HG03139 (cell line): Measurements from ENCODE around the gene USP13.

Experiments
- ATAC-seq: cut with Tn5 transposase; IDR thresholded peaks from one replicate; pipeline ENCODE4 v1.9.1; 2021; ENCODE audit not compliant: unreplicated experiment

USP13 gene

DNA sequence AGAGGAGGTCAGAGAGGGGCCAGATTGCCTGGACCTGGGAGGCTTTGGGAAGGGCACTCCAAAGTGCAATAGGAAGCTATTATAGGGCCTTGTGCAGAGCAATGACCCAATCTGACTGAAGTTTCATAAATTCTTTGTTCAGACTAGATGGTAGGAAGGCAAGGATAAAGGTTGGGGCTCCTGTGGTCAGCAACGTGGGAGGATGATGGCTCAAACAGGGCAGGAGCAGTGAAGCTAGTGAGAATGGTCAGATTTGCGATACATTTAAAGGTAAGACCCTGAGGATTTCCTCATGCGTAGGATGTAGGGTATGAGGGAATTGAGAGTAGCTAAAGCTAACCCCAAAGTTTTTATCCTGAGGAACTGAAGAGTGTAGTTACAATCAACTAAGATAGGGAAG is 139.0 kb downstream of the USP13 start:
- no peak for ATAC-seq

DNA sequence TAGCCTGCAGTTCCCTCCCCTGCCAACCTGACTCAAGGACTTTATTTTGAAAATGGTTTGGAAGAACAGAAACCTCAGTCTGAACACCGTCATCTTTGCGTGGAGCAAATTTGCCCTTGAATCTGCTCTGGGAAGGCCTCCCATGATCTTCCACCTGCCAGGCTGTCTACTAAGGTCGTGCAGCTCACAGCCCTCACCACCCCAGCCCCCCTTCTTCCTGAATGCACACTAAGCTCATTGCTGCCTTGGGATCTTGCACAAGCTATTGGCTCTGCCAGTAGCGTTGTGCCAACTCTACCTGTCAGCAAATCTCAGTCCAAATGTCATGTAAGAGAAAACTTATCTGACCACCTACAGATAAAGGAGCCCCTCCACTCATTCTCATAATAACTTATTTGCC is 141.5 kb downstream of the USP13 start:
- ATAC-seq = no peak

GRCh38 chr3:179796421-179796820 is 143.6 kb downstream of the USP13 start:
- no peak for ATAC-seq

- no peak for ATAC-seq
Measured at GRCh38 chr3:179797192-179797591, 144.4 kb downstream of the USP13 start.

DNA sequence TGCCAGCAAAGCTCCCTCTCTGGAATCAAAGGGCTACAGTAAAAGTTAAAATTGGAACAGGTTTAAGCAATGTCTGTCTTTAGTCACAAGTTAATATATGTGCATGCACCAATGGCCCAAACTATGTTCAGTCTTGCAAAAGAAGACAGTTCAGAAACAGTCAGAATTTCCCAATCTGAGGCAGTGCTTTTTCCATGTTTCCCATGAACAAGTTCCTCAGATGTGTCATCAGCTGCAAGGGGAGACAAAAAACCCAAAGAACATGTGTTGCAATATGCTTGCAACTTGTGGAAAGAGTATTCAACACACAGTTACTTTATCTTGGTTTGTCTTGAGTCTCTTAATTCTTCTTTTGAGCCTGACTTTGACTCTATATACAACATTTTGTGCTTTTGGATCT is 148.4 kb downstream of the USP13 start:
- no peak for ATAC-seq

GRCh38 chr3:179801856-179802255 is 149.0 kb downstream of the USP13 start:
- ATAC-seq = no peak

DNA sequence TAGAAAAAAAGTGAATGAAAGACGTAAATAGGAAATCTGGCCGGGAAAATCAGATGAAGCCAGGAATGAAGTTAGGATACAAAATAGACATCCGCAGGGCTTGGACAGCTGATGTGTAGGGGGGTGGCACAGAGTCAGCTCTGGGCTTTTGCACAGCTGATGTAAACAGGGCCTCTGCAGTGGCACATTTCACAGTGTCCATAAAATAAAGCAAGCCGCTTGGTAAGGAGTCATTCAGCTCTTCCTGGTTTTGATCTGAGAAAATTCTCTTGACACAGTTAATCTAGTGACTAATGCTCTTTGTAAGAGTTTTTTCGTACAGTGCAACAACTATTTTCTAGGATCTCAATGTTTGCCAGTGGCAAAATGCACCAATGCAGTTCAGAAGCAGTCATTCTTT is 153.3 kb downstream of the USP13 start:
- no peak for ATAC-seq

- no peak for ATAC-seq
Measured at GRCh38 chr3:179807588-179807987, 154.7 kb downstream of the USP13 start.

DNA sequence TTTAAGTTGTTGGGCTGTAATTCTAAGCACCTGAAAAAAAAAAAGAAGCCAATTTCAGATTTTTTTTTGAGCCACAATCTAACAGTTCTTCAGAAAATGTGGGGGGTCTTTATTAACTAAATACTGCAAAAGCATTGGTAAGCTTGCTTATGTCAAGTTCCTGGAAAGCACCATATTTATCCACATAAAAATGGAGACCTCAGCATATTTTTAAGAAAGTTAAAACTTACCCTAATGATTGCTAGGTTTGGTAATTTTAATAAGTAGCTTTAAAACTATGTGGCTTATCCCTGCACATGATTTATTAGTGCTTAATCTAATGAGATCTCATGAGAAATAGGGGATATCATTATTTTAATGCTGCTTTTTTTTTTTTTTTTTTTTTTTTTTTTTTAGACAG is 156.8 kb downstream of the USP13 start:
- no peak for ATAC-seq

GRCh38 chr3:179811321-179812095 is 158.7 kb downstream of the USP13 start:
- peak; percentile 70 for ATAC-seq

DNA sequence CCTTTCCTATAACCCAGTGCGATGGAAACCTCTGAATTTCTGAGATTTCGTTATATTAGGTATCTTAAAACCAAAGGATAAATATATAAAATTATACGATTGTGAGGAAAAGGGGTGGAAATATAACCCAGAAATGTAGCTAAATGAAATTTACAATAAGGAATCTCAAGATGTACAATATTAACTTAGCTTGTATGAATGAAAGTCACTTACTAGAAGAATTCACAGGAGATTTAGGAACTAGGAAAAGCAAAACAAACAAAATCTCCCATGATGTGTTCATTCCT is 159.2 kb downstream of the USP13 start:
- no peak for ATAC-seq

DNA sequence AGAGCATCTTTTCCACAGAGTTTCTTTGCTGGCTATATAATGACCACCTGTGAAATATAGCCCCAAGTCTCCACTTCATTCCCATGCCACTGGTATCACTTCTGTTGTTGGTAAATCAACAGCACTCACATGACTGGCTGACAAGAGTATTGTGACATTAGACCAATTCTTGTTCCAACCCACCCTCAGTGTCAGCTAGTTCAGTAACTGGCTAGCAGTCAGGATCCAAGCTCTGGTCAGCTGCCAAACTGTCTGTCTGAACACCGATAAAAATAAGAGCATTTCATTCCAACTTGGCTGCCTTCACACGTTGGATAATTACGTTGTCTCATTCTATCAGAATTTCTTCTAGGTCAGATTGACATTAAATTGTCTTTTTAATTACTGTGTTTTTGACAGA is 166.5 kb downstream of the USP13 start:
- ATAC-seq = no peak

DNA sequence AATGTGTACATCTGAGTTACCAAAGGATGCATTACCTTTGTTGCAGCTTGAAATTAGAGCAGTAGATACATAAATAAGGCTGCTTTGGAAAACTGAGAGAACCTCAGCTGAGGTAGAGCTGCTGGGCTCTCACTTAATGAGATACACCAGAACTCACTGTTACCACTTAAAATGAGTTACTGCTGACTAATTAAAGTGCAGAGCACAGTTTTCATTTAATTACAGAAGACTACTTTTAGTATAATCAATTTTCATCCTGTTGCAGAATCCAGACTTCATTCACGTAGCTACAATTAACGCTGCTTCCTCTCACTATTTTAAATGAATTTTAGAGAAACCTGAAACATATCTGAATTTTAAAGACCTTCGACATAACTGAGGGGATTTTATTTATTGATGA is 169.5 kb downstream of the USP13 start:
- ATAC-seq = no peak

- ATAC-seq = no peak
Measured at GRCh38 chr3:179825527-179826246, 172.8 kb downstream of the USP13 start.

- no peak for ATAC-seq
Measured at GRCh38 chr3:179826247-179826637, 173.4 kb downstream of the USP13 start.

DNA sequence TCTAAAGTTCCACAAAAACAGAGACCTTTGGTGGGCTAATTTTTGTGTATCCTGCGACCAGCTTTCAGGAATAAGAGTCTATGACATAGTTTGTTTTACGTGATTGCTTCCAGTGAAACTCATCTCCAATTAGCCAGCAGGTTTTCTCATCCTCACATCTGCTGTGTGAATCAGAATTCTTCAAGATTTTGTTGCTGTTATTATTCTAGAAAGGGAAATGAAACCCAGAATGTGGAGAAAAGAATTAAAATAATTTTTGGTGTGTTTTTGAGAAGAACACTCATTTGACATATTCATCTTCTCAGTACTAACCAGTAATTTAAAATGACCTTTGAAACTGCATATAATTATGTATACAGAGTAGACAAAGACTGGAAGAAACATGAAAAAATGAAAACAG is 175.9 kb downstream of the USP13 start:
- no peak for ATAC-seq

DNA sequence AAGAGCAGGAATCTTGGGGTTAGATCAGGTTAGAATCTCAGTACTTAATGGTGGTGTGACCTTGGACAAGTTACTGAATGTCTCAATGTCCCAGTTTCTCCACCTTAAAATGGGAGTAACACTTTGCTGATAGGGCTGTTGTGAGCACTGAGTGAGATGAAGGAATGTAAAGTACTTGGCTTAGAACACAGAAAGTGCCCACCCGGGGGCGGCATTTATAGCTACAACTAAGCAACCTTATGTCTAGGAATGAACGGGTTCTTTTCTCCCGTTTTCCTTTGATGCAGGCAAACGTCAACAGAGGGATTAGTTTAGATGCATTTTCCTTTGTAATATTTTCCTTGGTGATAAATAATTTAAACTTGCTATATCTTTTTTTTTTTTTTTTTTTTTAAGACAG is 176.6 kb downstream of the USP13 start:
- no peak for ATAC-seq

GRCh38 chr3:179832333-179832854 is 179.6 kb downstream of the USP13 start:
- ATAC-seq = no peak

GRCh38 chr3:179833294-179833693 is 180.5 kb downstream of the USP13 start:
- no peak for ATAC-seq

DNA sequence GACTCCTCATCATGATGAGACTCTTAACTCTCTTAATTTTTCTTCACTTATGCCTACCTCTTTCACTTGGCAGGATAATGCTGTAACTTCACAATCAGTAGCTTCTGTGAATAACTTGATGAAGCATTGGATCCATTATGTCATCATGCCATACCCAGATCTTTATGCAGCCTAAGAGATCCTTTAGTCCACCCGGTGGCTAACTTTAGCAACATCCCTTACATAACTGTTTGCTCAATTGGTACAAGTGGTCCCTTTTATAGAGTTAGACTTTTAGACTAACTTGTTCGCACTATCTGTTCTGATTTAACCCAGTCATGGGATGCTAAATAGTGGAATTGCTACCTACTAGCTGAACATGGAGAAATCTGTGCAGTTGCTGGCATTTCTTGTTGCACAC is 184.5 kb downstream of the USP13 start:
- no peak for ATAC-seq
